Progenitor cell of endocrine pancreas (in vitro differentiated cells): ENCODE measurements around the gene PPP2CA. TPM values are rescaled to one million over a fixed set of nuclear protein-coding genes. Genes with fewer than 3 reads are reported as not detected.

Experiments
- DNase-seq: peaks from one replicate; pipeline ENCODE4 v3.0.0; 2021; ENCODE audit warnings: low spot score; ENCODE audit not compliant: unreplicated experiment
- H3K27ac Mint-ChIP-seq: 2 replicates; pipeline ENCODE4 v1.8.0; 2021; ENCODE audit warnings: mild to moderate bottlenecking, moderate library complexity, mixed read lengths
- H3K27me3 Mint-ChIP-seq: 2 replicates; pipeline ENCODE4 v1.8.0; 2021; ENCODE audit warnings: mixed read lengths
- H3K36me3 Mint-ChIP-seq: 2 replicates; pipeline ENCODE4 v1.8.0; 2022; ENCODE audit warnings: mixed read lengths; ENCODE audit not compliant: insufficient read depth
- H3K4me1 Mint-ChIP-seq: 2 replicates; pipeline ENCODE4 v1.8.0; 2021; ENCODE audit warnings: low read depth, mixed read lengths
- H3K4me3 Mint-ChIP-seq: 2 replicates; pipeline ENCODE4 v1.8.0; 2021; ENCODE audit warnings: low read depth, mild to moderate bottlenecking, moderate library complexity, mixed read lengths
- H3K9me3 Mint-ChIP-seq: 2 replicates; pipeline ENCODE4 v1.8.0; 2021; ENCODE audit warnings: low read depth, mixed read lengths
- total RNA-seq: library from RNA; stranded (reverse); gene quantifications from 2 replicates; pipeline ENCODE4 v1.2.1, GENCODE V29; 2021
- TF ChIP-seq, protein P1 (sequence below): fragments of 200-600 bp; sonication (generic); IDR thresholded peaks from one replicate; pipeline ENCODE4 v1.5.0; 2021; ENCODE audit warnings: antibody characterized with exemption, mild to moderate bottlenecking; ENCODE audit not compliant: unreplicated experiment

The PPP2CA gene
- total RNA-seq, 1 donor from 2014 or later: 157 TPM

DNA sequence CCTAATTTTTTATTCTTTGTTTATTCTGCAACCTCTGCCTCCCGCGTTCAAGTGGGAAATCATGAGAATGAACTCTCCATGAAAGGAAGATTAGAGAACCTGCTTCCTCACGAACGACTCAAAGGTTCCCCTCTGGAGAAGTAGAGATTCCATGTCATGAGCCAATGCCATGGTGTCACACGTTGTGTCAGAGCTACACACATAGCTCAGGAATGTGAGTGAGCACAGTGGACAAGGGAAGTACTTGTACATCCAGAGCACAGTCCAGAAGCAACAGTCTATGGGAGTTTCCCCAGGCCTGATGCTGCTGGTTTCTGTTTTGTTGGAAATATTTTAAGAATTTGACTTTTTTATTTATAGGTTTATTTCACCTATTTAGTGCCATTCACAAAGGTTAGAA, 26.8 kb upstream of the PPP2CA start:
- TF ChIP-seq, protein P1, sequence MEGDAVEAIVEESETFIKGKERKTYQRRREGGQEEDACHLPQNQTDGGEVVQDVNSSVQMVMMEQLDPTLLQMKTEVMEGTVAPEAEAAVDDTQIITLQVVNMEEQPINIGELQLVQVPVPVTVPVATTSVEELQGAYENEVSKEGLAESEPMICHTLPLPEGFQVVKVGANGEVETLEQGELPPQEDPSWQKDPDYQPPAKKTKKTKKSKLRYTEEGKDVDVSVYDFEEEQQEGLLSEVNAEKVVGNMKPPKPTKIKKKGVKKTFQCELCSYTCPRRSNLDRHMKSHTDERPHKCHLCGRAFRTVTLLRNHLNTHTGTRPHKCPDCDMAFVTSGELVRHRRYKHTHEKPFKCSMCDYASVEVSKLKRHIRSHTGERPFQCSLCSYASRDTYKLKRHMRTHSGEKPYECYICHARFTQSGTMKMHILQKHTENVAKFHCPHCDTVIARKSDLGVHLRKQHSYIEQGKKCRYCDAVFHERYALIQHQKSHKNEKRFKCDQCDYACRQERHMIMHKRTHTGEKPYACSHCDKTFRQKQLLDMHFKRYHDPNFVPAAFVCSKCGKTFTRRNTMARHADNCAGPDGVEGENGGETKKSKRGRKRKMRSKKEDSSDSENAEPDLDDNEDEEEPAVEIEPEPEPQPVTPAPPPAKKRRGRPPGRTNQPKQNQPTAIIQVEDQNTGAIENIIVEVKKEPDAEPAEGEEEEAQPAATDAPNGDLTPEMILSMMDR: no peak
- Mint-ChIP-seq H3K27me3 (peaks cover 3% of the 10 kb centered on the region), H3K36me3 (no peaks in the 10 kb centered on the region), H3K4me1 (no peaks in the 10 kb centered on the region), H3K27ac (no peak overlapping the region), H3K9me3 (no peaks in the 10 kb centered on the region), H3K4me3 (no peak overlapping the region)
- no peak for DNase-seq

DNA sequence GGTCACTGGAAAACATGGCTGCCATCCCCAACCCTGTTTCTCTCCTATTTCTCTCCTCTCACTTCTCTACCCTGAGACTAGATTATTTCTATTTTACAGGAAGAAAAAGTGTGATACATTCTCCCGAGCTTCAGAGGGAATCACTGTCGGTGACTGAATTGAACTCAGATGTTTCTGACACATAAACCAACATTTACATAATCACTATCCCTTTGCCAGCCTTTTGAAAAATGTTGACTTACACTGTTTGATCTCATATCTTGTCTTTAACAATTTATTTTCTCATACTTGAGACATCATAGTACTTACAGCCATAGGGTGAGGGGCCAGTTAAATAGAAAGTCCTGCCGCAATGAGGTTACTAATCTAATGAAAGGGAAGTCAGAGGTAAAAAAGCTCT, 25.1 kb upstream of the PPP2CA start:
- Mint-ChIP-seq H3K27me3 (peaks cover 3% of the 10 kb centered on the region), H3K36me3 (no peaks in the 10 kb centered on the region), H3K4me1 (no peaks in the 10 kb centered on the region), H3K4me3 (no peak overlapping the region), H3K9me3 (no peaks in the 10 kb centered on the region), H3K27ac (no peak overlapping the region)
- no peak for DNase-seq
- TF ChIP-seq, protein P1: no peak

DNA sequence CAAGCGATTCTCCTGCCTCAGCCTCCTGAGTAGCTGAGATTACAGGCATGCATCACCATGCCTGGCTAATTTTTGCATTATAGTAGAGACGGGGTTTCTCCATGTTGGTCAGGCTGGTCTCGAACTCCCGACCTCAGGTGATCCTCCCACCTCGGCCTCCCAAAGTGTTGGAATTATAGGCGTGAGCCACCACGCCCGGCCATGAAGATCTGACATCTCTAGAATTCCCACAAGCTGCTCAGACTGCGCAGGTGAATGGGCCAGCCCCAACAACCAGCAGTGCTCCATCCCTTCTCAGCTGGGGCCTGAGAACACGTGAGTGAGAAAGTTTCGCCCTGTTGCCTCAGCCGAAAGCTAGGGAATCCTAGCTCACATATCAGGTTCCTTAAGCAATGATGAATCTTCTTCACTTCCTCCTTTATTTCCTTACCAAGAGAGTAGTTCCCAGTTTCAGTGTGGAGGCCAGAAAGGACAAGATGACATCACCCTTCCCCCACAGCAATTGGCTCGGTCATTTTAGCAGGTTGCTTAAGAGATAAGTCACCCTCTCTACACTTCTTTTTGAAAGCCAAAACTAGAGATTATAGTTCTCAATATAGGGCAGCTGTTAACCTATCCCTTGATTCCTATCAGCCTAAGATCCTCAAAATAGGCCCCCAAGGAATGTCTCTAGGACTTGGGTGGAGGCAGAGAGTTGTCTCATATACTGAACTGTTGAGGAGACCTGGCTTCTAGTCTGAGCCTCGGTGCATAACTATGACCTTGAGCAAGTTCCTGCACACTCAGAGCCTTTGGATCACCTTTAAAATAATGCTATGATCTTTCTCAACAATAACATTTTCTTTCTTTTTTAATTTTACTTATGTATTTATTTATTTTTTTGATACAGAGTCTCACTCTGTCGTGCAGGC, 23.9 kb upstream of the PPP2CA start:
- Mint-ChIP-seq H3K27ac (no peak overlapping the region), H3K4me1 (peaks cover 3% of the 10 kb centered on the region), H3K27me3 (peaks cover 3% of the 10 kb centered on the region), H3K4me3 (no peak overlapping the region), H3K36me3 (no peaks in the 10 kb centered on the region), H3K9me3 (no peaks in the 10 kb centered on the region)
- no peak for DNase-seq
- TF ChIP-seq, protein P1: no peak

DNA sequence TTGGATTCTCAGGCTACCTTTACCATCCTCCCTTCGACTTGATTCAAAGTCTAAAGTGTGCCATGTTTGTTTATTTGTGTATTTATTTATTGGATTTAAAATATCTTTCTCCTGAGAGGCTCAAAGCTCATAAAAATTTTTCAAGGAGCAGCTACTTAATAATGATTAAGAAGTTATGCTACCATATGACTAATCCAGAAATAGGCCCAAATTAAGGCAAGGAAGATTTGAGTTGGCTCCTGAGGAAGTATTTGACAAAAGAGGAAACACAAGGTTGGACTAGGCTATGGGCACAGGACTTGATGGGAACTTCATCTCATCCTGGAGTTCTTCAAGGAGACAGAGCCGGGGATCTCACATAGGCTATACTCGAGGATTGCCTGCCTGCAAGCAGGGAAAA, 22.4 kb upstream of the PPP2CA start:
- no peaks in the 10 kb centered on the region for H3K36me3 Mint-ChIP-seq
- no peaks in the 10 kb centered on the region for H3K9me3 Mint-ChIP-seq
- DNase-seq: no peak
- peaks cover 3% of the 10 kb centered on the region for H3K27me3 Mint-ChIP-seq
- TF ChIP-seq, protein P1: no peak
- H3K27ac Mint-ChIP-seq: no peak overlapping the region
- peaks cover 3% of the 10 kb centered on the region for H3K4me1 Mint-ChIP-seq
- H3K4me3 Mint-ChIP-seq: no peak overlapping the region

DNA sequence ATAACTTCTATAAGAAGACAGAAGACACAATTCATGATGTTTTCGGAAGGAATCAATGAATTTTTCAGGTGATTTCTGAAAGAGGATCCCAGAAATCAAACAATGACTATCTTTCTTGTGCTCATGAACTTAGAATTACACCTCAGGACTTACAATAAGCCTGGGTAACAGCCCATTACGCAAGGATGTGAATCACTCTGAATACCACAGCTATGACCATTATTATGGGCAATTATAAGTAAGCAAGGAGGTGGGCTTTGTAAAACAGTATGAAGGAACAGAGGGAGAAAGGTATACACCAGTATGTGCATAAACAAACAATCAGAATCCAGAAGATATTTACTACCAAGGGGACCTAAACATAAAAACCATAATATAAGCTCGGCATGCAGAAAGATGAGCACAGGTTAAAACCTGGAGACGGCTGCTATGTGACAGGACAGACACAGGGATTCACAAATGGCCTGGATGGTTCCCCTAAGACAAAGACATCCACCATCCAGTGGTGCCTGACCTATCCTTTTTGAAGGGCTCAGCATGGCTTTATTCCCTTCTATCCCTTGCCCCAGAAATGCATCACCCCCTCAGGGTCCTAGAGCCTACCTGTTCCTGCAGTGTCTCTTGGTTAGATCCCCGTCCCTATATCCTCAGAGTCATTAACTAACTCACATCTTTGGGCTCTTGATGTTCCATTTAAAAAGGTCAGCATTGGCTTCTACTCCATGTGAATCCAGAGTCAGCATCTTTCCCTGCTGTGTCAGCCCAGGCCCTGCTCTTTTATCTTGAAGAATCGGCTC, 21.8 kb upstream of the PPP2CA start:
- H3K4me3 Mint-ChIP-seq: no peak overlapping the region
- H3K27me3 Mint-ChIP-seq: peaks cover 3% of the 10 kb centered on the region
- H3K4me1 Mint-ChIP-seq: peaks cover 3% of the 10 kb centered on the region
- H3K9me3 Mint-ChIP-seq: no peaks in the 10 kb centered on the region
- TF ChIP-seq, protein P1: no peak
- no peaks in the 10 kb centered on the region for H3K36me3 Mint-ChIP-seq
- no peak overlapping the region for H3K27ac Mint-ChIP-seq
- no peak for DNase-seq
